ENCODE results near the gene TLE6.

TLE6 gene

GRCh38 chr19:2974342-2975041 lies 2.9 kb upstream of the TLE6 start:
- DNase-seq (ENCODE audit: low spot score) (no peak), ATAC-seq (ENCODE audit: low read depth) (no peak)
- no peaks in the 10 kb centered on the region for H3K36me3 ChIP-seq (ENCODE audit: low read depth)
- no peak overlapping the region for H3K27ac ChIP-seq (ENCODE audit: poor library complexity, severe bottlenecking)
- no peaks in the 10 kb centered on the region for H3K27me3 ChIP-seq (ENCODE audit: insufficient read depth, poor library complexity, severe bottlenecking)
- TF ChIP-seq CTCF (IDR thresholded peaks at IDR 0.05; ENCODE audit: poor library complexity, severe bottlenecking) = no peak
- H3K9me3 ChIP-seq (ENCODE audit: severe bottlenecking) = no peaks in the 10 kb centered on the region
- H3K4me1 ChIP-seq (ENCODE audit: insufficient read depth, poor library complexity, severe bottlenecking) = peaks cover 3% of the 10 kb centered on the region
- H3K4me3 ChIP-seq (ENCODE audit: severe bottlenecking) = no peak overlapping the region

- DNase-seq (ENCODE audit: low spot score) = no peak
These were observed 759 bp upstream of the TLE6 start for GRCh38 chr19:2976609-2977000.

GRCh38 chr19:2977746-2978138 lies 378 bp downstream of the TLE6 start:
- no peaks in the 10 kb centered on the region for H3K36me3 ChIP-seq (ENCODE audit: low read depth)
- no peak for DNase-seq (ENCODE audit: low spot score)
- no peaks in the 10 kb centered on the region for H3K9me3 ChIP-seq (ENCODE audit: severe bottlenecking)
- no peak for TF ChIP-seq CTCF (IDR thresholded peaks at IDR 0.05; ENCODE audit: poor library complexity, severe bottlenecking)
- peak overlapping the region; percentile 33 for H3K4me3 ChIP-seq (ENCODE audit: severe bottlenecking)
- H3K4me1 ChIP-seq (ENCODE audit: insufficient read depth, poor library complexity, severe bottlenecking) = peaks cover 3% of the 10 kb centered on the region
- no peaks in the 10 kb centered on the region for H3K27me3 ChIP-seq (ENCODE audit: insufficient read depth, poor library complexity, severe bottlenecking)
- H3K27ac ChIP-seq (ENCODE audit: poor library complexity, severe bottlenecking) = peak overlapping the region; percentile 12
- ATAC-seq (ENCODE audit: low read depth) = no peak

More at GRCh38 chr19:2976609-2977000, 759 bp upstream of the TLE6 start:
- no peak for ATAC-seq (ENCODE audit: low read depth)
- Histone ChIP-seq H3K4me3 (ENCODE audit: severe bottlenecking) (peak overlapping the region; percentile 33), H3K4me1 (ENCODE audit: insufficient read depth, poor library complexity, severe bottlenecking) (peaks cover 3% of the 10 kb centered on the region), H3K36me3 (ENCODE audit: low read depth) (no peaks in the 10 kb centered on the region), H3K27me3 (ENCODE audit: insufficient read depth, poor library complexity, severe bottlenecking) (no peaks in the 10 kb centered on the region), H3K9me3 (ENCODE audit: severe bottlenecking) (no peaks in the 10 kb centered on the region), H3K27ac (ENCODE audit: poor library complexity, severe bottlenecking) (no peak overlapping the region)
- no peak for TF ChIP-seq CTCF (IDR thresholded peaks at IDR 0.05; ENCODE audit: poor library complexity, severe bottlenecking)

- no peaks in the 10 kb centered on the region for H3K27me3 ChIP-seq (ENCODE audit: insufficient read depth, poor library complexity, severe bottlenecking)
- ATAC-seq (ENCODE audit: low read depth) (no peak), DNase-seq (ENCODE audit: low spot score) (no peak)
- H3K27ac ChIP-seq (ENCODE audit: poor library complexity, severe bottlenecking) = peak overlapping the region; percentile 12
- peaks cover 5% of the 10 kb centered on the region for H3K4me1 ChIP-seq (ENCODE audit: insufficient read depth, poor library complexity, severe bottlenecking)
- H3K9me3 ChIP-seq (ENCODE audit: severe bottlenecking) = no peaks in the 10 kb centered on the region
- H3K4me3 ChIP-seq (ENCODE audit: severe bottlenecking) = no peak overlapping the region
- H3K36me3 ChIP-seq (ENCODE audit: low read depth) = no peaks in the 10 kb centered on the region
- TF ChIP-seq CTCF (IDR thresholded peaks at IDR 0.05; ENCODE audit: poor library complexity, severe bottlenecking) = no peak
These were observed 903 bp downstream of the TLE6 start for GRCh38 chr19:2978166-2978767.

- Histone ChIP-seq H3K4me1 (ENCODE audit: insufficient read depth, poor library complexity, severe bottlenecking) (peaks cover 8% of the 10 kb centered on the region), H3K27me3 (ENCODE audit: insufficient read depth, poor library complexity, severe bottlenecking) (no peaks in the 10 kb centered on the region), H3K36me3 (ENCODE audit: low read depth) (no peaks in the 10 kb centered on the region), H3K4me3 (ENCODE audit: severe bottlenecking) (no peak overlapping the region), H3K27ac (ENCODE audit: poor library complexity, severe bottlenecking) (no peak overlapping the region), H3K9me3 (ENCODE audit: severe bottlenecking) (no peaks in the 10 kb centered on the region)
- TF ChIP-seq CTCF (IDR thresholded peaks at IDR 0.05; ENCODE audit: poor library complexity, severe bottlenecking) = no peak
- no peak for DNase-seq (ENCODE audit: low spot score)
- ATAC-seq (ENCODE audit: low read depth) = no peak
These were observed 1.4 kb downstream of the TLE6 start for GRCh38 chr19:2978772-2979171.
